Endothelial cell of umbilical vein (primary cell): ENCODE results near the gene TRIP13. TPM values are rescaled to one million over a fixed set of nuclear protein-coding genes. Genes with fewer than 3 reads are reported as not detected.

ENCODE experiments used
- BruUV-seq: library from RNA; stranded (reverse); fragments of 400-500 nt; replicated peaks from 2 replicates; lab custom pipeline; 2021; lab: Mats Ljungman, UMichigan
- CTCF ChIA-PET: fragments of 300-600, 350-600 bp; sonication (Branson Sonifier 250); formaldehyde crosslinking; loops from one replicate; lab custom pipeline; 2021; ENCODE audit warnings: antibody characterized with exemption, inconsistent platforms; lab: Charles Lee
- POLR2A ChIA-PET: fragments of 300-600, 350-600 bp; sonication (Branson Sonifier 250); formaldehyde crosslinking; loops from one replicate; lab custom pipeline; 2021; ENCODE audit warnings: antibody characterized with exemption, inconsistent platforms; lab: Charles Lee
- DNase-seq: peaks from one replicate; pipeline ENCODE4 v3.0.0-alpha.2; 2011; ENCODE audit warnings: low read depth, low spot score
- FAIRE-seq: peaks from 2 replicates; lab custom pipeline; 2011; peaks lifted over from hg19 to GRCh38; lab: Jason Lieb, UNC
- H2AFZ ChIP-seq: 2 replicates; pipeline ENCODE4 v1.6.0; 2012; ENCODE audit warnings: low read depth, low read length, control low read depth, inconsistent platforms
- H3K27ac ChIP-seq: 2 replicates; pipeline ENCODE4 v1.5.1; 2011; ENCODE audit warnings: low read depth, mild to moderate bottlenecking, control low read depth, low read length, moderate library complexity; ENCODE audit not compliant: insufficient read depth
- H3K27me3 ChIP-seq, 2 experiments: 2 replicates each; pipeline versions ENCODE4 v1.6.0 to v1.6.1; 2011; ENCODE audit warnings: low read length in 2 of 2, mixed read lengths in 1 of 2; ENCODE audit not compliant: control insufficient read depth in 2 of 2, insufficient read depth in 2 of 2
- H3K36me3 ChIP-seq, 2 experiments: 2 replicates in 1 of 2; 3 replicates in 1 of 2; pipeline ENCODE4 v1.5.1; 2011; ENCODE audit warnings: low read length in 2 of 2, mild to moderate bottlenecking in 1 of 2, moderate library complexity in 1 of 2; ENCODE audit not compliant: control insufficient read depth in 2 of 2, insufficient read depth in 2 of 2; ENCODE audit errors: extremely low read depth in 1 of 2
- H3K4me1 ChIP-seq: 3 replicates; pipeline ENCODE4 v1.5.1; 2011; ENCODE audit warnings: mild to moderate bottlenecking, low read length; ENCODE audit not compliant: control insufficient read depth, insufficient read depth; ENCODE audit errors: extremely low read depth
- H3K4me2 ChIP-seq: 2 replicates; pipeline ENCODE4 v1.6.1; 2011; ENCODE audit warnings: low read length, control low read depth, mixed read lengths; ENCODE audit not compliant: insufficient read depth
- H3K4me3 ChIP-seq, 3 experiments: fragments of 200-600 bp in 1 of 3; sonication (generic), shearing (Covaris generic) in 1 of 3; replicated peaks in 1 of 3; 2 replicates each; pipeline ENCODE4 v1.5.1; 2011 to 2016; ENCODE audit warnings: control low read depth in 3 of 3, low read length in 3 of 3, mild to moderate bottlenecking in 2 of 3, inconsistent platforms in 1 of 3, low read depth in 1 of 3, moderate library complexity in 1 of 3; ENCODE audit not compliant: insufficient read depth in 1 of 3
- H3K79me2 ChIP-seq: 2 replicates; pipeline ENCODE4 v1.6.0; 2012; ENCODE audit warnings: low read length, inconsistent platforms; ENCODE audit not compliant: control insufficient read depth, insufficient read depth
- H3K9ac ChIP-seq: replicated peaks from 2 replicates; pipeline ENCODE3; 2011; ENCODE audit warnings: low read length, control low read depth; ENCODE audit not compliant: insufficient read depth; ENCODE audit errors: extremely low read depth
- H3K9me1 ChIP-seq: replicated peaks from 3 replicates; pipeline ENCODE4 v1.6.0; 2011; ENCODE audit warnings: mild to moderate bottlenecking, low read length; ENCODE audit not compliant: control insufficient read depth, insufficient read depth; ENCODE audit errors: extremely low read depth
- H3K9me3 ChIP-seq: replicated peaks from 2 replicates; pipeline ENCODE4 v1.5.1; 2012; ENCODE audit warnings: low read length, inconsistent platforms; ENCODE audit not compliant: control insufficient read depth, insufficient read depth
- H4K20me1 ChIP-seq: replicated peaks from 2 replicates; pipeline ENCODE3; 2011; ENCODE audit warnings: mild to moderate bottlenecking, low read length; ENCODE audit not compliant: control insufficient read depth, insufficient read depth; ENCODE audit errors: extremely low read depth
- CTCF ChIP-seq, 2 donors: IDR thresholded peaks; 1 replicate in 1 of 2; 2 replicates in 1 of 2; pipeline ENCODE4 v1.5.1; 2011; ENCODE audit warnings: low read length in 2 of 2, mild to moderate bottlenecking in 2 of 2, moderate library complexity in 2 of 2, control low read depth in 1 of 2, inconsistent platforms in 1 of 2, low read depth in 1 of 2; ENCODE audit not compliant: insufficient read depth in 1 of 2; ENCODE audit errors: extremely low read depth in 1 of 2
- EZH2 ChIP-seq: IDR thresholded peaks from 2 replicates; pipeline ENCODE4 v1.6.1; 2012; ENCODE audit warnings: borderline replicate concordance, low read depth, mild to moderate bottlenecking, moderate library complexity, low read length, inconsistent platforms; ENCODE audit not compliant: severe bottlenecking
- FOS ChIP-seq: IDR thresholded peaks from 2 replicates; pipeline ENCODE4 v1.6.1; 2011; ENCODE audit warnings: mild to moderate bottlenecking, low read length, moderate library complexity, borderline replicate concordance; ENCODE audit not compliant: insufficient read depth
- GATA2 ChIP-seq: IDR thresholded peaks from 2 replicates; pipeline ENCODE4 v1.7.0; 2011; ENCODE audit warnings: low read depth, mild to moderate bottlenecking, moderate library complexity, mixed read lengths, low read length; ENCODE audit not compliant: insufficient read length, insufficient read depth
- JUN ChIP-seq: IDR thresholded peaks from 2 replicates; pipeline ENCODE4 v1.6.1; 2011; ENCODE audit warnings: borderline replicate concordance, low read depth; ENCODE audit not compliant: insufficient read length, insufficient read depth
- MYC ChIP-seq: IDR thresholded peaks from one replicate; pipeline ENCODE4 v1.6.1; 2011; ENCODE audit warnings: mild to moderate bottlenecking, low read depth, low read length
- POLR2A ChIP-seq: IDR thresholded peaks from 2 replicates; pipeline ENCODE4 v1.6.1; 2012; ENCODE audit warnings: low read depth, mild to moderate bottlenecking, control low read depth, low read length
- POLR2AphosphoS5 ChIP-seq: IDR thresholded peaks from 2 replicates; pipeline ENCODE4 v1.6.1; 2012; ENCODE audit warnings: low read depth, mild to moderate bottlenecking, control low read depth, low read length, moderate library complexity; ENCODE audit not compliant: insufficient read depth
- dilution Hi-C: fragments of 300-500 bp; cut with MboI; formaldehyde crosslinking; loops from one replicate; pipeline ENCODE4 v1.15.0; 2019; ENCODE audit warnings: low sequenced_read_pairs; ENCODE audit not compliant: extremely low pct_ligation_motif_present
- intact Hi-C: fragments of 100-400 bp; cut with micrococcal nuclease; formaldehyde crosslinking; loops from one replicate; pipeline ENCODE4 v1.10.0; 2022
- polyA plus RNA-seq, 4 experiments: library from polyadenylated mRNA; depleted of rRNA in 3 of 4; stranded (reverse) in 3 of 4; unstranded in 1 of 4; fragments of >200 nt; gene quantifications; 2 replicates each; pipeline versions ENCODE4 v1.2.1 to v1.2.3, GENCODE V29; 2011 to 2012; ENCODE audit warnings: missing spikeins in 1 of 4
- total RNA-seq: library from RNA; stranded (reverse); gene quantifications from 2 replicates; pipeline ENCODE4 v1.2.3, GENCODE V29; 2021
- TF ChIP-seq, protein P1 (sequence below): IDR thresholded peaks from 2 replicates; pipeline ENCODE4 v1.6.1; 2011; ENCODE audit not compliant: insufficient read depth, insufficient read length

The TRIP13 gene
- total and polyA plus RNA-seq, 2 donors (not counting 3 experiments of a cell fraction or from before 2014, with no cell fraction given): 17.4 to 39.0 TPM

GRCh38 chr5:937151-937924 is 44.7 kb downstream of the TRIP13 start:
- TF ChIP-seq POLR2AphosphoS5 (no peak), POLR2A (no peak), CTCF (IDR thresholded peaks at IDR 0.05; ENCODE audit: extremely low read depth in 1 of 2, insufficient read depth in 1 of 2, low read depth in 1 of 2, low read length in 2 of 2) (no peak), JUN (no peak)
- Histone ChIP-seq H4K20me1 (no peaks in the 10 kb centered on the region), H3K4me1 (no peaks in the 10 kb centered on the region), H3K9me1 (no peaks in the 10 kb centered on the region), H2AFZ (no peak overlapping the region), H3K27ac (no peak overlapping the region), H3K4me3 (no peak overlapping the region), H3K9ac (no peak overlapping the region), H3K79me2 (no peaks in the 10 kb centered on the region), H3K36me3 (no peaks in the 10 kb centered on the region), H3K27me3 (no peaks in the 10 kb centered on the region), H3K4me2 (no peak overlapping the region), H3K9me3 (no peaks in the 10 kb centered on the region)
- DNase-seq: no peak
- no TSS peak for BruUV-seq
- intact Hi-C loops (no loop called here), dilution Hi-C loops (no loop called here)
- ChIA-PET POLR2A (no interaction called here), CTCF (interaction anchor here (1.7 kb wide), 1 partner anchor 11 kb away, joined by 4 read pairs; no protein-coding TSS in a partner anchor)
- no peak for FAIRE-seq

DNA sequence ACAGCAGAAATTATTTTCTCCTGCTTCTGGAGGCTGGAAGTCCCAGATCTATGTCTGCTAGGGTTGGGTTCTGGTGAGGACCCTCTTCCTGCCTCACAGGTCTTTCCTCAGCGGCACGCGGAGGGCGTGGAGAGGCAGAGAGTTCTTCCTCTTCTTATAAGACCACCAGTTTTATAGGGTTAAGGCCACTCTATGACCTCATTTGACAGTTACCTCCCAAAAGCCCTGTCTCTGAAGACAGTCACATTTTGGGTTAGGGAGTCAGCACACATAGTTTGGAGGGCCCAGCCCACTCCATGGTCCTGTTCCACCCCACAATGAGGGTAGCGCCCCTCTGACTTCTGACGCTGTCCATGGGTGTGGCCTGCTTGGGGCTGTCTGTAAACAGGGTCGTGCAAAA is 46.7 kb downstream of the TRIP13 start:
- ChIA-PET CTCF (interaction anchor here (1.2 kb wide), 1 partner anchor 218 kb away, joined by 3 read pairs; no protein-coding TSS in a partner anchor), POLR2A (no interaction called here)
- FAIRE-seq: no peak
- Histone ChIP-seq H3K9me3 (no peaks in the 10 kb centered on the region), H3K27ac (no peak overlapping the region), H4K20me1 (no peaks in the 10 kb centered on the region), H3K9me1 (no peaks in the 10 kb centered on the region), H3K4me1 (no peaks in the 10 kb centered on the region), H3K9ac (no peak overlapping the region), H3K36me3 (no peaks in the 10 kb centered on the region), H3K4me3 (no peak overlapping the region), H3K4me2 (no peak overlapping the region), H3K79me2 (no peaks in the 10 kb centered on the region), H3K27me3 (peaks cover 9 to 17% of the 10 kb centered on the region in 2 experiments), H2AFZ (no peak overlapping the region)
- TF ChIP-seq JUN: no peak
- no peak for TF ChIP-seq EZH2
- TF ChIP-seq POLR2AphosphoS5: no peak
- no peak for TF ChIP-seq MYC
- TF ChIP-seq GATA2: no peak
- no peak for TF ChIP-seq POLR2A
- no peak for TF ChIP-seq FOS
- no peak for TF ChIP-seq CTCF (IDR thresholded peaks at IDR 0.05; ENCODE audit: extremely low read depth in 1 of 2, insufficient read depth in 1 of 2, low read depth in 1 of 2, low read length in 2 of 2)
- TF ChIP-seq, protein P1, sequence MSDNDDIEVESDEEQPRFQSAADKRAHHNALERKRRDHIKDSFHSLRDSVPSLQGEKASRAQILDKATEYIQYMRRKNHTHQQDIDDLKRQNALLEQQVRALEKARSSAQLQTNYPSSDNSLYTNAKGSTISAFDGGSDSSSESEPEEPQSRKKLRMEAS: no peak
- dilution Hi-C loops (no loop called here), intact Hi-C loops (no loop called here)
- DNase-seq: no peak
- no TSS peak for BruUV-seq
